Vagina (tissue), 2 donors: Measurements from ENCODE around the gene CSRNP3.

ENCODE experiments used
- POLR2A ChIP-seq, 2 donors: fragments of 450-650 bp; IDR thresholded peaks; one replicate each; pipeline ENCODE4 v1.6.1; 2017; ENCODE audit warnings: antibody characterized with exemption in 2 of 2, mild to moderate bottlenecking in 2 of 2, moderate library complexity in 2 of 2
- TF ChIP-seq, protein P1 (sequence below), 3 experiments: fragments of 450-650 bp in 2 of 3; fragments of 200-600 bp in 1 of 3; sonication (generic) in 1 of 3; IDR thresholded peaks; one replicate each; pipeline ENCODE4 v1.5.1; 2017 to 2019; ENCODE audit warnings: antibody characterized with exemption in 3 of 3, mild to moderate bottlenecking in 2 of 3, moderate library complexity in 2 of 3

- TF ChIP-seq, protein P1, sequence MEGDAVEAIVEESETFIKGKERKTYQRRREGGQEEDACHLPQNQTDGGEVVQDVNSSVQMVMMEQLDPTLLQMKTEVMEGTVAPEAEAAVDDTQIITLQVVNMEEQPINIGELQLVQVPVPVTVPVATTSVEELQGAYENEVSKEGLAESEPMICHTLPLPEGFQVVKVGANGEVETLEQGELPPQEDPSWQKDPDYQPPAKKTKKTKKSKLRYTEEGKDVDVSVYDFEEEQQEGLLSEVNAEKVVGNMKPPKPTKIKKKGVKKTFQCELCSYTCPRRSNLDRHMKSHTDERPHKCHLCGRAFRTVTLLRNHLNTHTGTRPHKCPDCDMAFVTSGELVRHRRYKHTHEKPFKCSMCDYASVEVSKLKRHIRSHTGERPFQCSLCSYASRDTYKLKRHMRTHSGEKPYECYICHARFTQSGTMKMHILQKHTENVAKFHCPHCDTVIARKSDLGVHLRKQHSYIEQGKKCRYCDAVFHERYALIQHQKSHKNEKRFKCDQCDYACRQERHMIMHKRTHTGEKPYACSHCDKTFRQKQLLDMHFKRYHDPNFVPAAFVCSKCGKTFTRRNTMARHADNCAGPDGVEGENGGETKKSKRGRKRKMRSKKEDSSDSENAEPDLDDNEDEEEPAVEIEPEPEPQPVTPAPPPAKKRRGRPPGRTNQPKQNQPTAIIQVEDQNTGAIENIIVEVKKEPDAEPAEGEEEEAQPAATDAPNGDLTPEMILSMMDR (IDR thresholded peaks at IDR 0.05) = no peak
- TF ChIP-seq POLR2A (IDR thresholded peaks at IDR 0.05) = no peak
Observed at GRCh38 chr2:165678882-165679281, 209.4 kb downstream of the CSRNP3 start.
